Ovary (tissue), 3 donors: ENCODE measurements around the gene SLC2A5.

Experiments
- CTCF ChIP-seq, 3 donors: fragments of 450-650 bp in 2 of 3; fragments of 200-600 bp in 1 of 3; IDR thresholded peaks; one replicate each; pipeline versions ENCODE4 v1.5.1 to v1.8.0; 2016 to 2022; ENCODE audit warnings: antibody characterized with exemption in 3 of 3, mild to moderate bottlenecking in 1 of 3
- POLR2A ChIP-seq: fragments of 450-650 bp; IDR thresholded peaks from one replicate; pipeline ENCODE4 v1.6.1; 2017; ENCODE audit warnings: antibody characterized with exemption, mild to moderate bottlenecking, moderate library complexity
- donor health status: DM: no; HTN: no; CAD: no.

GRCh38 chr1:9112961-9113880, 43.8 kb upstream of the SLC2A5 start:
- TF ChIP-seq POLR2A (no peak), CTCF (IDR thresholded peaks at IDR 0.05) (no peak)
